ENCODE results near the gene STAP1. TPM values are rescaled to one million over a fixed set of nuclear protein-coding genes. Genes with fewer than 3 reads are reported as not detected.

Gene STAP1
- polyA plus RNA-seq, 1 of the 3 experiments (the other 2 are of a cell fraction): not detected

DNA sequence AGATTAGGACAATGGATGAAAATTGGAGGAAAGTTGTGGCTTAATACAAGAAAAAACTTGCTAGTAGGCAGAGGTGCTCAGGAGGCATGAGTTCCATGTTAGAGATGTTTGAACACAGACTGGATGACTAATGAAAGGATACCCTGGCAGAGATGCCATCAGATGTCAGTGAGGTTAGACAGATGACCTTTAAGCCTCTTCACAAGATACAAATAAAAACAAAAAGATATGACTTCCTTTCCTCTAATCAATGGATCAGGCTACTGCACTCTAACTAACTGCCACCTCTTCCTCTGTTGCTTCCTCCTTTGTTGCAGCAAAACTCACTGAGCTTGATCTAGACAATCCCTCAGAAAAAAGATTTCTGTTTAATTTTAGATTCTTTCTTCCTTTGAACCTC lies 14.7 kb downstream of the STAP1 start:
- Histone ChIP-seq H3K9me2 (no peaks in the 10 kb centered on the region), H2AFZ (ENCODE audit: low read depth) (no peak overlapping the region), H3K27ac (ENCODE audit: low read depth in 2 of 2, low read length in 1 of 2) (no peak overlapping the region), H3K4me2 (no peak overlapping the region), H4K20me1 (ENCODE audit: insufficient read depth) (no peaks in the 10 kb centered on the region), H3K27me3 (ENCODE audit: insufficient read depth) (no peaks in the 10 kb centered on the region), H3K79me2 (ENCODE audit: insufficient read depth) (no peaks in the 10 kb centered on the region), H3K4me3 (ENCODE audit: low read depth in 2 of 2, low read length in 1 of 2) (no peak overlapping the region), H3K4me1 (ENCODE audit: control insufficient read depth in 1 of 2, insufficient read depth in 2 of 2, low read depth in 1 of 2, low read length in 1 of 2) (no peaks in the 10 kb centered on the region), H3K36me3 (replicated peaks in 1 of 2; ENCODE audit: control insufficient read depth in 1 of 2, insufficient read depth in 2 of 2, low read length in 1 of 2) (no peaks in the 10 kb centered on the region), H3K9me3 (no peaks in the 10 kb centered on the region), H3K9ac (no peak overlapping the region), H3F3A (replicated peaks; ENCODE audit: insufficient read depth) (no peaks in the 10 kb centered on the region)
- CTCF ChIA-PET: interaction anchor here (1.0 kb wide), 1 partner anchor 9 kb away, joined by 4 read pairs; no protein-coding TSS in a partner anchor
- TF ChIP-seq, protein P1, sequence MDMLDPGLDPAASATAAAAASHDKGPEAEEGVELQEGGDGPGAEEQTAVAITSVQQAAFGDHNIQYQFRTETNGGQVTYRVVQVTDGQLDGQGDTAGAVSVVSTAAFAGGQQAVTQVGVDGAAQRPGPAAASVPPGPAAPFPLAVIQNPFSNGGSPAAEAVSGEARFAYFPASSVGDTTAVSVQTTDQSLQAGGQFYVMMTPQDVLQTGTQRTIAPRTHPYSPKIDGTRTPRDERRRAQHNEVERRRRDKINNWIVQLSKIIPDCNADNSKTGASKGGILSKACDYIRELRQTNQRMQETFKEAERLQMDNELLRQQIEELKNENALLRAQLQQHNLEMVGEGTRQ (IDR thresholded peaks at IDR 0.05; ENCODE audit: borderline replicate concordance, low read depth, low read length): no peak
- TF ChIP-seq RFX5 (IDR thresholded peaks at IDR 0.05; ENCODE audit: low read length) (no peak), GATA2 (CRISPR knock-in tag; IDR thresholded peaks at IDR 0.05) (no peak), CHD2 (IDR thresholded peaks at IDR 0.05; ENCODE audit: low read length, partially characterized antibody) (no peak), POLR2AphosphoS5 (IDR thresholded peaks at IDR 0.05; ENCODE audit: low read depth, low read length) (no peak)
- TF ChIP-seq, protein P2, sequence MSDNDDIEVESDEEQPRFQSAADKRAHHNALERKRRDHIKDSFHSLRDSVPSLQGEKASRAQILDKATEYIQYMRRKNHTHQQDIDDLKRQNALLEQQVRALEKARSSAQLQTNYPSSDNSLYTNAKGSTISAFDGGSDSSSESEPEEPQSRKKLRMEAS (IDR thresholded peaks at IDR 0.05; ENCODE audit: low read depth): no peak
- TF ChIP-seq, protein P3, sequence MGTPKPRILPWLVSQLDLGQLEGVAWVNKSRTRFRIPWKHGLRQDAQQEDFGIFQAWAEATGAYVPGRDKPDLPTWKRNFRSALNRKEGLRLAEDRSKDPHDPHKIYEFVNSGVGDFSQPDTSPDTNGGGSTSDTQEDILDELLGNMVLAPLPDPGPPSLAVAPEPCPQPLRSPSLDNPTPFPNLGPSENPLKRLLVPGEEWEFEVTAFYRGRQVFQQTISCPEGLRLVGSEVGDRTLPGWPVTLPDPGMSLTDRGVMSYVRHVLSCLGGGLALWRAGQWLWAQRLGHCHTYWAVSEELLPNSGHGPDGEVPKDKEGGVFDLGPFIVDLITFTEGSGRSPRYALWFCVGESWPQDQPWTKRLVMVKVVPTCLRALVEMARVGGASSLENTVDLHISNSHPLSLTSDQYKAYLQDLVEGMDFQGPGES (IDR thresholded peaks at IDR 0.05; ENCODE audit: low read depth, low read length): no peak
- no peak for DNase-seq
- POLR2A ChIA-PET: no interaction called here

DNA sequence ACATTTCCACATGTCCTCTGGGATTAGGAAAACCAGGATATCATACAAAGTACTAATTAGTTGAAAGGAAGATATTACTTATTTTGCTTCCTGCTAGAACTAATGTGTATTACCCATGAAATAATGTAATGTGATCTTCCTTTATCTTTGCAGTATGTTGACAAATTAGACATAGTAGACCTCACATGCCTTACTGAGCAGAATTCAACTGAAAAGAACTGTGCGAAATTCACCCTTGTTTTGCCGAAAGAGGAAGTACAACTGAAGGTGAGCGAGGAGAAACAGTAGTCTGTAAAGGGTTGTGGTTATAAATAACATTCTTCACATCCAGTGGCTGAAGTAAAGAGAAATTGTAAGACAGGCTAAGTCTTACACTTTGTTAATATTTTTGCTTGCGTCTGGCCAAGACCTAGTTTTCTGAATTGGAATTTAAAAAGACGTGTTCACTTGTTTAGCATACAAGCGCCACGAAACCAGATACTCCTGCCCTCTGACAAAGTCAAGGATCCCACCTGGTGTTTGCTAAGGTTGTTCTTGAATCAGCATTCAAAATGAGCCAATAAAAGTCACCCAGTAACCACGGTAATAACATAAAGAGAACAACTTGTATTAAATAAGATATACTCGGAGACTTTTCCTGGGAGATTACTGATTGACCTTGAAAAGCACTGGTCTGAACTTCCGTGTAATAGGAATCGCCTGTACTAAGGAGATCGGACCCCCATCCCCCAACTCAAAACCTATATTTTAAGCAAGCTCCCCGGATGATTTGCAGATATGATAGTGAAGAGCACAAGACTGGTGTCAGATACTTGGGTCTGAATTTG lies 16.9 kb downstream of the STAP1 start:
- Histone ChIP-seq H3K36me3 (replicated peaks in 1 of 2; ENCODE audit: control insufficient read depth in 1 of 2, insufficient read depth in 2 of 2, low read length in 1 of 2) (no peaks in the 10 kb centered on the region), H3K4me1 (ENCODE audit: control insufficient read depth in 1 of 2, insufficient read depth in 2 of 2, low read depth in 1 of 2, low read length in 1 of 2) (no peaks in the 10 kb centered on the region), H3K9me2 (no peaks in the 10 kb centered on the region), H3K9ac (no peak overlapping the region), H2AFZ (ENCODE audit: low read depth) (no peak overlapping the region), H3K79me2 (ENCODE audit: insufficient read depth) (no peaks in the 10 kb centered on the region), H3K4me2 (no peak overlapping the region), H3K9me3 (no peaks in the 10 kb centered on the region), H3K4me3 (ENCODE audit: low read depth in 2 of 2, low read length in 1 of 2) (no peak overlapping the region), H4K20me1 (ENCODE audit: insufficient read depth) (no peaks in the 10 kb centered on the region), H3K27ac (ENCODE audit: low read depth in 2 of 2, low read length in 1 of 2) (no peak overlapping the region), H3K27me3 (ENCODE audit: insufficient read depth) (no peaks in the 10 kb centered on the region), H3F3A (replicated peaks; ENCODE audit: insufficient read depth) (no peaks in the 10 kb centered on the region)
- DNase-seq: no peak
- ChIA-PET CTCF (no interaction called here), POLR2A (no interaction called here)
- no peak for TF ChIP-seq JUND (IDR thresholded peaks at IDR 0.05)
- TF ChIP-seq YY1 (IDR thresholded peaks at IDR 0.05; ENCODE audit: low read depth): no peak
- no peak for TF ChIP-seq RCOR1 (IDR thresholded peaks at IDR 0.05; ENCODE audit: low read length)
- TF ChIP-seq TAF1 (IDR thresholded peaks at IDR 0.05; ENCODE audit: borderline replicate concordance, low read depth, low read length): no peak
- TF ChIP-seq, protein P2 (IDR thresholded peaks at IDR 0.05; ENCODE audit: low read depth): no peak
- TF ChIP-seq ELF1 (IDR thresholded peaks at IDR 0.05): no peak
- TF ChIP-seq, protein P4, sequence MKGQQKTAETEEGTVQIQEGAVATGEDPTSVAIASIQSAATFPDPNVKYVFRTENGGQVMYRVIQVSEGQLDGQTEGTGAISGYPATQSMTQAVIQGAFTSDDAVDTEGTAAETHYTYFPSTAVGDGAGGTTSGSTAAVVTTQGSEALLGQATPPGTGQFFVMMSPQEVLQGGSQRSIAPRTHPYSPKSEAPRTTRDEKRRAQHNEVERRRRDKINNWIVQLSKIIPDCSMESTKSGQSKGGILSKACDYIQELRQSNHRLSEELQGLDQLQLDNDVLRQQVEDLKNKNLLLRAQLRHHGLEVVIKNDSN (IDR thresholded peaks at IDR 0.05; ENCODE audit: borderline replicate concordance, low read depth): no peak
- WGBS (ENCODE audit: low lambda C conversion rate): 93% methylated on average over 13 of the region's 13 CpGs

Data from SK-N-SH (cell line).